Measurements from ENCODE around the gene EYA3. TPM values are rescaled to one million over a fixed set of nuclear protein-coding genes. Genes with fewer than 3 reads are reported as not detected.

Gene EYA3
- total RNA-seq, 1 experiment from 2014 or later, result 29.4 TPM

DNA sequence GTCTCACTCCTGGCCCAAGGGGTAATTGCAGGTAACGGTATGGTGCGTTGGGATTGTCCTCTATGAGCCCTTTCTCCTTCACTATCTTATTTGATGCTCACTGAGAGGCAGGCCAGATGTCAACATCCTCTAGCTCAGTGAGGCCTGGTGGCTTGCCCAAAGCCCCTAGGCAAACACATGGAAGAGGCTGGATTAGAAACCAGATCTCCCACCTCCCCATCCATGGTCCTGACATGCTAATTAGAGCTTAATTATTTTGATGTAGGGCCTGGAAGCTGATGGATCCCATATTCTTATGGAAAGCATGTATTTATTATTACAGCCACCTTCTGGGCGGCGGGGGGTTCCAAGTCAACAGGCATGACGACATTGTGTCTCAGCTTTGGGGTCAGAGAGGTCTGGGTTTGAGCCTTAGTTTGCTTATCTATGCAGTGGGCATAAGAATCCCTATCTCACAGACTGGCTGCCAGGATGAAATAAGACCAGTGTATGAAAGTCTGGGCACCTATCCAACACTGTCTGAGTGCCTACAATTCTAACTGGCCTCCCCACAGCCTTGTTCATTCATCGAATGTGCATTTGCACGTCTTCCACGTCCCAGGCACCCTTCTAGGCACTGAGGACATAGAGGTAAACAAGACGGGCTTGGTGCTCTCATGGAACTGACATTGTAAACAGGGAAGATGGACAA is 147.4 kb downstream of the EYA3 start:
- CTCF ChIA-PET, result interaction anchor here (0.5 to 2.5 kb wide), 13 partner anchors 8 to 224 kb away, joined by 3 to 17 read pairs (median 4); partner anchors contain the start of genes EYA3, STX12 and XKR8
- POLR2A ChIA-PET, result no interaction called here
- DNase-seq (ENCODE audit: low spot score) (no peak), ATAC-seq (no peak)
- Mint-ChIP-seq H3K27me3 (ENCODE audit: low read depth) (no peaks in the 10 kb centered on the region; the same call in 1 of the 2 replicates), H3K36me3 (no peaks in the 10 kb centered on the region; the same call in 1 of the 2 replicates), H3K4me1 (peaks cover 28% of the 10 kb centered on the region), H3K27ac (peak overlapping the region; percentile 31; the same call in 1 of the 2 replicates), H3K9me3 (no peaks in the 10 kb centered on the region), H3K4me3 (no peak overlapping the region)
- TF ChIP-seq, protein P1, sequence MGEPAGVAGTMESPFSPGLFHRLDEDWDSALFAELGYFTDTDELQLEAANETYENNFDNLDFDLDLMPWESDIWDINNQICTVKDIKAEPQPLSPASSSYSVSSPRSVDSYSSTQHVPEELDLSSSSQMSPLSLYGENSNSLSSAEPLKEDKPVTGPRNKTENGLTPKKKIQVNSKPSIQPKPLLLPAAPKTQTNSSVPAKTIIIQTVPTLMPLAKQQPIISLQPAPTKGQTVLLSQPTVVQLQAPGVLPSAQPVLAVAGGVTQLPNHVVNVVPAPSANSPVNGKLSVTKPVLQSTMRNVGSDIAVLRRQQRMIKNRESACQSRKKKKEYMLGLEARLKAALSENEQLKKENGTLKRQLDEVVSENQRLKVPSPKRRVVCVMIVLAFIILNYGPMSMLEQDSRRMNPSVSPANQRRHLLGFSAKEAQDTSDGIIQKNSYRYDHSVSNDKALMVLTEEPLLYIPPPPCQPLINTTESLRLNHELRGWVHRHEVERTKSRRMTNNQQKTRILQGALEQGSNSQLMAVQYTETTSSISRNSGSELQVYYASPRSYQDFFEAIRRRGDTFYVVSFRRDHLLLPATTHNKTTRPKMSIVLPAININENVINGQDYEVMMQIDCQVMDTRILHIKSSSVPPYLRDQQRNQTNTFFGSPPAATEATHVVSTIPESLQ (CRISPR knock-in tag; IDR thresholded peaks at IDR 0.05), result no peak
- no peak for TF ChIP-seq EMX1 (CRISPR knock-in tag; IDR thresholded peaks at IDR 0.05)
- TF ChIP-seq IRF2 (CRISPR knock-in tag; IDR thresholded peaks at IDR 0.05; ENCODE audit: borderline replicate concordance, low read depth), result no peak

DNA sequence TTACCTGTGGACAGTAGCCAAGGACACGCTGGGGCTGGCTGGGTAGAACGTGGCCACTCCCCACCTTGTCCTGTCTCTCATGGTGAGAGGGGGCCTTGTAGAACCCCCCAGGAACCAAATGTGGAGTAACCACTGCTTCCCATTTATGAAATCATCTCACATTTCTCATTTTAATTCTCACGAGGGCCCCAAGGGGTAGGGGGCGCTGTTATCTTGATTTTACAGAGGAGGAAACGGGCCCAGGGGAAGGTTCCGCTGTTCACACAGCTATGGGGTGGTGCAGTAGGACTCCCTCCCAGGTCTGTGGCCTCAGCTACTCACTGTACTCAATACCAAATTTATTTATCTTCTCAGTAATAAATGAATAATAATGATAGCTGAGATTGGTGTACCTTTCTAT is 148.1 kb downstream of the EYA3 start:
- DNase-seq (ENCODE audit: low spot score) (peak; percentile 66), ATAC-seq (peak; percentile 44)
- ChIA-PET POLR2A (no interaction called here), CTCF (interaction anchor here (0.5 to 2.5 kb wide), 14 partner anchors 8 to 224 kb away, joined by 3 to 17 read pairs (median 4); partner anchors contain the start of genes EYA3, STX12 and XKR8)
- H3K27me3 Mint-ChIP-seq (ENCODE audit: low read depth), result no peaks in the 10 kb centered on the region; the same call in 1 of the 2 replicates
- no peak for TF ChIP-seq CREM (CRISPR knock-in tag; IDR thresholded peaks at IDR 0.05)
- TF ChIP-seq, protein P2, sequence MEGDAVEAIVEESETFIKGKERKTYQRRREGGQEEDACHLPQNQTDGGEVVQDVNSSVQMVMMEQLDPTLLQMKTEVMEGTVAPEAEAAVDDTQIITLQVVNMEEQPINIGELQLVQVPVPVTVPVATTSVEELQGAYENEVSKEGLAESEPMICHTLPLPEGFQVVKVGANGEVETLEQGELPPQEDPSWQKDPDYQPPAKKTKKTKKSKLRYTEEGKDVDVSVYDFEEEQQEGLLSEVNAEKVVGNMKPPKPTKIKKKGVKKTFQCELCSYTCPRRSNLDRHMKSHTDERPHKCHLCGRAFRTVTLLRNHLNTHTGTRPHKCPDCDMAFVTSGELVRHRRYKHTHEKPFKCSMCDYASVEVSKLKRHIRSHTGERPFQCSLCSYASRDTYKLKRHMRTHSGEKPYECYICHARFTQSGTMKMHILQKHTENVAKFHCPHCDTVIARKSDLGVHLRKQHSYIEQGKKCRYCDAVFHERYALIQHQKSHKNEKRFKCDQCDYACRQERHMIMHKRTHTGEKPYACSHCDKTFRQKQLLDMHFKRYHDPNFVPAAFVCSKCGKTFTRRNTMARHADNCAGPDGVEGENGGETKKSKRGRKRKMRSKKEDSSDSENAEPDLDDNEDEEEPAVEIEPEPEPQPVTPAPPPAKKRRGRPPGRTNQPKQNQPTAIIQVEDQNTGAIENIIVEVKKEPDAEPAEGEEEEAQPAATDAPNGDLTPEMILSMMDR (IDR thresholded peaks at IDR 0.05), result peak; percentile 50; the same call in 1 of the 2 replicates
- TF ChIP-seq, protein P3, sequence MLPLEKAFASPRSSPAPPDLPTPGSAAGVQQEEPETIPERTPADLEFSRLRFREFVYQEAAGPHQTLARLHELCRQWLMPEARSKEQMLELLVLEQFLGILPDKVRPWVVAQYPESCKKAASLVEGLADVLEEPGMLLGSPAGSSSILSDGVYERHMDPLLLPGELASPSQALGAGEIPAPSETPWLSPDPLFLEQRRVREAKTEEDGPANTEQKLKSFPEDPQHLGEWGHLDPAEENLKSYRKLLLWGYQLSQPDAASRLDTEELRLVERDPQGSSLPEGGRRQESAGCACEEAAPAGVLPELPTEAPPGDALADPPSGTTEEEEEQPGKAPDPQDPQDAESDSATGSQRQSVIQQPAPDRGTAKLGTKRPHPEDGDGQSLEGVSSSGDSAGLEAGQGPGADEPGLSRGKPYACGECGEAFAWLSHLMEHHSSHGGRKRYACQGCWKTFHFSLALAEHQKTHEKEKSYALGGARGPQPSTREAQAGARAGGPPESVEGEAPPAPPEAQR (CRISPR knock-in tag; IDR thresholded peaks at IDR 0.05), result no peak
- no peaks in the 10 kb centered on the region for H3K9me3 Mint-ChIP-seq
- H3K4me3 Mint-ChIP-seq, result no peak overlapping the region
- no peaks in the 10 kb centered on the region; the same call in 1 of the 2 replicates for H3K36me3 Mint-ChIP-seq
- peak overlapping the region; percentile 10; the same call in 1 of the 2 replicates for H3K27ac Mint-ChIP-seq
- H3K4me1 Mint-ChIP-seq, result peaks cover 35% of the 10 kb centered on the region

DNA sequence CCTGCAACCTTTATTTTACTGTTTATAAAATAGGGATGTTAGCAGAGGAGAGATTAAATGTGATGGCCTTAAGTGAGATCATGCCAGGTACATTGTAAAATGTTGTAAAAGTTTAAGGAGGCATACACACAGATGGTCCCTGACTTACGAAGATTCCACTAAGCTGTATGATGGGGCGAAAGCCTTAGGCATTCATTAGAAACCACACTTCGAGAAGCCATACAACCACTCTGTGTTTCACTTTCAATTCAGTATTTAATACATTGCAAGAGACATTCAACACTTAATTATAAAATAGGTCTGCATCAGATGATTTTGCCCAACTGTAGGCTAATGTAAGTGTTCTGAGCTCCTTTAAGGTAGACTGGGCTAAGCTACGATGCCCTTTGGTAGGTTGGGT is 149.9 kb downstream of the EYA3 start:
- H3K27ac Mint-ChIP-seq, result no peak overlapping the region
- no peak overlapping the region for H3K4me3 Mint-ChIP-seq
- ATAC-seq (no peak), DNase-seq (ENCODE audit: low spot score) (no peak)
- ChIA-PET POLR2A (interaction anchor here (1.5 kb wide), 1 partner anchor 21 kb away, joined by 4 read pairs; the partner anchor contains the start of gene XKR8), CTCF (interaction anchor here (1.1 to 2.4 kb wide), 3 partner anchors 21 to 153 kb away, joined by 4 to 7 read pairs (median 4); partner anchors contain the start of gene XKR8)
- H3K9me3 Mint-ChIP-seq, result no peaks in the 10 kb centered on the region
- H3K27me3 Mint-ChIP-seq (ENCODE audit: low read depth), result no peaks in the 10 kb centered on the region; the same call in 1 of the 2 replicates
- H3K4me1 Mint-ChIP-seq, result peaks cover 43% of the 10 kb centered on the region
- no peaks in the 10 kb centered on the region; the same call in 1 of the 2 replicates for H3K36me3 Mint-ChIP-seq
- TF ChIP-seq, protein P4, sequence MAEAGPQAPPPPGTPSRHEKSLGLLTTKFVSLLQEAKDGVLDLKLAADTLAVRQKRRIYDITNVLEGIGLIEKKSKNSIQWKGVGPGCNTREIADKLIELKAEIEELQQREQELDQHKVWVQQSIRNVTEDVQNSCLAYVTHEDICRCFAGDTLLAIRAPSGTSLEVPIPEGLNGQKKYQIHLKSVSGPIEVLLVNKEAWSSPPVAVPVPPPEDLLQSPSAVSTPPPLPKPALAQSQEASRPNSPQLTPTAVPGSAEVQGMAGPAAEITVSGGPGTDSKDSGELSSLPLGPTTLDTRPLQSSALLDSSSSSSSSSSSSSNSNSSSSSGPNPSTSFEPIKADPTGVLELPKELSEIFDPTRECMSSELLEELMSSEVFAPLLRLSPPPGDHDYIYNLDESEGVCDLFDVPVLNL (CRISPR knock-in tag; IDR thresholded peaks at IDR 0.05; ENCODE audit: borderline replicate concordance, low read depth), result no peak
- no peak for TF ChIP-seq CBFB (CRISPR knock-in tag; IDR thresholded peaks at IDR 0.05; ENCODE audit: low read depth)
- TF ChIP-seq, protein P5, sequence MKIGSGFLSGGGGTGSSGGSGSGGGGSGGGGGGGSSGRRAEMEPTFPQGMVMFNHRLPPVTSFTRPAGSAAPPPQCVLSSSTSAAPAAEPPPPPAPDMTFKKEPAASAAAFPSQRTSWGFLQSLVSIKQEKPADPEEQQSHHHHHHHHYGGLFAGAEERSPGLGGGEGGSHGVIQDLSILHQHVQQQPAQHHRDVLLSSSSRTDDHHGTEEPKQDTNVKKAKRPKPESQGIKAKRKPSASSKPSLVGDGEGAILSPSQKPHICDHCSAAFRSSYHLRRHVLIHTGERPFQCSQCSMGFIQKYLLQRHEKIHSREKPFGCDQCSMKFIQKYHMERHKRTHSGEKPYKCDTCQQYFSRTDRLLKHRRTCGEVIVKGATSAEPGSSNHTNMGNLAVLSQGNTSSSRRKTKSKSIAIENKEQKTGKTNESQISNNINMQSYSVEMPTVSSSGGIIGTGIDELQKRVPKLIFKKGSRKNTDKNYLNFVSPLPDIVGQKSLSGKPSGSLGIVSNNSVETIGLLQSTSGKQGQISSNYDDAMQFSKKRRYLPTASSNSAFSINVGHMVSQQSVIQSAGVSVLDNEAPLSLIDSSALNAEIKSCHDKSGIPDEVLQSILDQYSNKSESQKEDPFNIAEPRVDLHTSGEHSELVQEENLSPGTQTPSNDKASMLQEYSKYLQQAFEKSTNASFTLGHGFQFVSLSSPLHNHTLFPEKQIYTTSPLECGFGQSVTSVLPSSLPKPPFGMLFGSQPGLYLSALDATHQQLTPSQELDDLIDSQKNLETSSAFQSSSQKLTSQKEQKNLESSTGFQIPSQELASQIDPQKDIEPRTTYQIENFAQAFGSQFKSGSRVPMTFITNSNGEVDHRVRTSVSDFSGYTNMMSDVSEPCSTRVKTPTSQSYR (CRISPR knock-in tag; IDR thresholded peaks at IDR 0.05), result no peak
- TF ChIP-seq TP53 (CRISPR knock-in tag; IDR thresholded peaks at IDR 0.05), result no peak
- TF ChIP-seq ETV6 (CRISPR knock-in tag; IDR thresholded peaks at IDR 0.05), result no peak
- no peak for TF ChIP-seq ZNF232 (CRISPR knock-in tag; IDR thresholded peaks at IDR 0.05)
- TF ChIP-seq MYBL2 (CRISPR knock-in tag; IDR thresholded peaks at IDR 0.05), result no peak
- no peak for TF ChIP-seq NR2C2 (CRISPR knock-in tag; IDR thresholded peaks at IDR 0.05)
- TF ChIP-seq, protein P6, sequence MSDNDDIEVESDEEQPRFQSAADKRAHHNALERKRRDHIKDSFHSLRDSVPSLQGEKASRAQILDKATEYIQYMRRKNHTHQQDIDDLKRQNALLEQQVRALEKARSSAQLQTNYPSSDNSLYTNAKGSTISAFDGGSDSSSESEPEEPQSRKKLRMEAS (CRISPR knock-in tag; IDR thresholded peaks at IDR 0.05), result no peak
- TF ChIP-seq, protein P7, sequence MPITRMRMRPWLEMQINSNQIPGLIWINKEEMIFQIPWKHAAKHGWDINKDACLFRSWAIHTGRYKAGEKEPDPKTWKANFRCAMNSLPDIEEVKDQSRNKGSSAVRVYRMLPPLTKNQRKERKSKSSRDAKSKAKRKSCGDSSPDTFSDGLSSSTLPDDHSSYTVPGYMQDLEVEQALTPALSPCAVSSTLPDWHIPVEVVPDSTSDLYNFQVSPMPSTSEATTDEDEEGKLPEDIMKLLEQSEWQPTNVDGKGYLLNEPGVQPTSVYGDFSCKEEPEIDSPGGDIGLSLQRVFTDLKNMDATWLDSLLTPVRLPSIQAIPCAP (CRISPR knock-in tag; IDR thresholded peaks at IDR 0.05), result no peak
- TF ChIP-seq OVOL2 (CRISPR knock-in tag; IDR thresholded peaks at IDR 0.05; ENCODE audit: borderline replicate concordance), result no peak
- no peak for TF ChIP-seq TEAD1 (CRISPR knock-in tag; IDR thresholded peaks at IDR 0.05)
- no peak for TF ChIP-seq FOXK1 (CRISPR knock-in tag; IDR thresholded peaks at IDR 0.05)
- TF ChIP-seq NFE2L1 (CRISPR knock-in tag; IDR thresholded peaks at IDR 0.05), result no peak

Data from WTC11 (cell line).